A673 (cell line): ENCODE measurements around the gene COL4A1.

Experiments used
- CTCF ChIP-seq: fragments of 300-800, 200-600 bp; sonication (generic); conservative IDR thresholded peaks from 2 replicates; pipeline ENCODE4 v1.5.1; 2017; ENCODE audit warnings: low read depth, mild to moderate bottlenecking, antibody characterized with exemption, low read length, moderate library complexity, mixed read lengths
- EZH2 ChIP-seq: fragments of 200-600 bp; sonication (generic); IDR thresholded peaks from 2 replicates; pipeline ENCODE4 v1.6.1; 2017; ENCODE audit warnings: borderline replicate concordance, low read depth, mild to moderate bottlenecking, mixed read lengths, antibody characterized with exemption, low read length; ENCODE audit not compliant: poor library complexity, severe bottlenecking

DNA sequence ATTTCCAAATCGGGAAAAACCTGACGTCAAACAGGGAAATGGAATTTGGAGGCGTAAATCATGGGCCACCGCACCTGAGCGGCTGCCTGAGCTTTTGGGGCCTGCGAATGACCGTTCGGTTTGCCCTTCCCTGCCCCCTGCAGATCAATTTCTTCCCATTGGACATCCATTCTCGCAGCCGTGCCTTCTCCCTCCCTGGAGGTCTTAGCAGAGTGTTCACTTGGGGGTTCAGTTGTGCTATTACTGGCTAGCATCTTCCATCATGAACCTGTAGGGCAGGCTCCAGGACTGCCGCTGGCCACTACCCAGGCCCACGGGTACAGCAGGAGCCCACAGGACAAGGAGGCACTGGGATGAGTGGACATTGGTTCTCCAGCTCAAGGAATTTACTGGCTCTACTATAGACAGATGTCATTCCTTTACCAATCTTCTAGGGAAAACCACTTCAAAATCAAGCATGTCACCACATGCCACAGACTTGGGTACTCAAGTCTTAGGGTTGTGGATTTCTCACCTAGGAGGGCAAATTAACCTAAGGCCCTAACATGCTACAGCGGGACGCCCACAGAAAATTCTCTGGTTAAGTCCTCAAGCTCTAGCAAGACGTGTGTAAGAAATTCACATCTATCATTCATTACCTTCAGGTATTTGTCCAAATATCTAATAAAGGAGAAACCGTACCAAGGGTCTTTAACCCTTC lies 75.5 kb downstream of the COL4A1 start:
- TF ChIP-seq EZH2, result no peak
- no peak for TF ChIP-seq CTCF
